Stimulated activated CD4-positive, alpha-beta T cell treated with anti-CD3 and anti-CD28 coated beads, TNF-alpha, amount 100 ng/mL, for 48 hours (primary cell): Measurements from ENCODE around the gene GSG1.

Source experiments
- DNase-seq, 3 donors: peaks; one replicate each; pipeline ENCODE4 v3.0.0-alpha.2; 2020; ENCODE audit warnings: low read depth in 3 of 3

The GSG1 gene

DNA sequence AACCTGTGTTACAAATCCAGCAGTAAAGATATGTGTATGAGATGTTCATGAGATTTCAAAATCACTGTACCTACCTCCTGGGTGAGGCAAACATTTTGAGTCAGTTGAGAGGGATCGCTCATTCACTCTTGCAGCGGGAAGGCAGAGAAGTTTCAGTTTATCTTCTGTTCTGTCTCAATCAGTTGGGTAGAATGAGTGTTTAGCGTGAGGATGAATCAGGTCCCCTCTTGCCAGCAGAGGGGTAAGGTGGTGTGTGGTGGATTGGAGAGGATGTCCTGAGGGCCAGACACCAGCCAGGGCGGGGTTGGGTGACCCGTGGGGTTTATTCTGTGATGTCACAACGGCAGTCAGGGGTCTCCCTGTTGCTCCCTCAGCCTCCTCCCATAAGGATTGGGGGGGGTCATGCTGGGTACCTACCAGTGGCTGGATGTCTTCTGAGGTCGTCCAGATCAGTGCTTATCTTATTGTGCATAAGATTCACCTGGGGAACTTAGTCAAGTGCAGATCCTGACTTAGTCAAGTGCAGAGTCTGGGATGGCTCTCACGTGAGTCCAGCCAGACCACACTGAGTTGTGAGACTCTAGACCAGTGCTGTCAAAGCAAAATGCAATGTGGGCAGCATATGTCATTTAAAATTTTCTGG is at the start of gene GSG1:
GSG1 (minus strand) TSS at position 277 of the 643 bp plus-strand sequence; CDS start at position 122, 155 bp downstream.
- peak in 2 of 3 donors; percentile 20 to 42 for DNase-seq

GRCh38 chr12:13153180-13153579 is 49.7 kb upstream of the GSG1 start:
- no peak for DNase-seq

DNA sequence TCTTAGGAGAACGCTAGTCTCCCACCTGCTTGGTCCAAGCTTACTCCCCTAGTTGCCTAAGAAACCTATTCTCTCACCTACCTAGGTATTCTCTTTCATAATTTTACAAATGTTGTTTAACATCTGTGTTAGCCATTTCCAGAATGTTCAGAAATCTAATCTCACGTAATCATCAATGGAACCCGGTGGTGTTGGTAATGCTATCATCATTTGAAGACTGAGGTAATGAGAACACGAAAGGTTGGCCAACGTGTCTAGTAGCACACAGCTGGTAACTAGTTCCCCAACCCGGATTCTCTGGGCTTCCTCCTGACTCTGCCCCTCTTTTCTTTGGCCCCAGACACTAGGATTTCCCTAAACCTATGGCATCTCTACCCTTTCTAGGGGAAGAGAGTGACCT is 49.3 kb upstream of the GSG1 start:
- no peak for DNase-seq

DNA sequence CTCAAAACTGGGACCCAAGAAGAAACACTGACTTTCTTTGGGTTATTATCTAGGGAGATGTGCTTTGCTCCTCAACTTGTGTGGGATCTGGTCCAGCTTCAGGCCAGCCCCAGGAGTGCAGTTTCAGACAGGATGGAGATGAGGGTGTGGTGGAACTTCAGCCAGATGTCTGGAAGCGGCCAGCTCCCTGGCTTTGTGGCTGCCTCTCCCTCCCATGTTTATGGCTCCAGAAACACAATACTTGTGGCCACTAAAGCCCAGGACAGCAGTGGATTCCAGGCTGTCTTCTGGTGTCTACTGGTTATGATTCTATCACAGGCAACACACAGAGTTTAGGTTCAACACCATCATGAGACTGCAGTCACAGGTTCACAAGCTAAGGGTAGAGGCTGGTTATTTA is 48.8 kb upstream of the GSG1 start:
- no peak for DNase-seq

GRCh38 chr12:13149411-13149810 is 45.9 kb upstream of the GSG1 start:
- DNase-seq: no peak

DNA sequence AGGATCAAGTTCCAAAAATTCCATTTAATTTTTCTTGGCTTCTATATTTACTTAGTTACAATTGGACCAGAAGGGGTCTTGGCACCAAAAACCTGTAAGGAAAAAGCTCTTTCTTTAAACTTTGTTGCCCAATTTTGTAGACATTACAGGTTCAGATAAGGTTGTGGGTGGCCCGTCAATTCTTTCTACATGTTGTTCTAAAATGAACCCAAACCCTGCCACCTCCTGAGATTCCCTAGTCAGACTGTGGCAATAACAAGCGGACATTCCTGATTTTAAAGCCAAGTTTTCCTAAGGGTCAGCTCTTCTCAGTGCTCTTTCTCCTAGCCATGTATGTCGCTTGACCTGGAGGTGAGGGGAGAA is 45.0 kb upstream of the GSG1 start:
- no peak for DNase-seq

- DNase-seq: no peak
Measured at GRCh38 chr12:13147688-13148484, 44.4 kb upstream of the GSG1 start.

- no peak for DNase-seq
Measured at GRCh38 chr12:13146336-13146938, 43.0 kb upstream of the GSG1 start.

DNA sequence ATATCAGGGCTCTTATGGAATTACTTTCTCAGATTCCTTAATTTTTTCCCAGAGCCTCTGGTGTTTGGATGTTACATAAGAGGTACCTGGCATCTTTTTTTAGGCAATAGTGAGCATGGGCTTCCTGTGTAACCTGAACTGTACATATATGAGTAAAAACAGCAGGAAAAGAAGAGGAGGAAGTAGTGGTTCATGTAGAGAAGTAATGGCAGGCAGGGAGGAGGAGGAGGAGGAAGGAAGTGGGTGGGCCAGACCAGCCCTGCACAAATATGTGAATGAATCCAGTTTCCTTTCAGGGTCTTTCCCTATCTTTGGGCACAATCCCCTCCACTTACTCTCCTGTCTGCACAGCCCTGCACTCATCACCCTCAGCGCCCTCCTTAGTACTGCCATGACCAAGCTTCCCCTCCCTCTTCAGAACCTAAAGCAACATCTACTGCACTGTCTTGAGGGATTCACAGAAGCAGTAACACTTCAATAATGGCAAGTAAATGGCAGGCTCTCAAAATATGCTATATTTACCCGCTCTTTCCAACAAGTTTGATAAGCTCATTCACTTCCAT is 40.9 kb upstream of the GSG1 start:
- DNase-seq: no peak

DNA sequence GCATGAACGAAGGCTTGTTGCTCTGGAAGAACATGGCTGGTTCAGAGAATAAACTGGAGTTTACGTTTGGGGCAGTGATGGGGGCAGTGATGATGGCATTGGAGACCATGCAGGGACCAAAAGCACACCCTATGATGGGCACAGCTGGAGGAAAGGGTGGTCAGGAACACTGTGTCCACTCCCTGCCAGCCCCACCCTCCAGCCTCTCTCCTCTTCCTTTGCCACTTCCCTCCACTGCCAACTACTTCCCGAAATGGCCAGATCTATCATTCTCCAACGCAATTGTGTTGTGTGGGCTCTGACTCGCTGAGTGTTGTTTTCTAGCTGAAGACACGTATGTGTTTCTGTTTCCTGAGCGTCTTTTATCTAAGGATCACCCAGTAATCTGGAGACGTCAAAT is 39.3 kb upstream of the GSG1 start:
- DNase-seq: no peak

GRCh38 chr12:13141686-13142085 is 38.2 kb upstream of the GSG1 start:
- DNase-seq: no peak

DNA sequence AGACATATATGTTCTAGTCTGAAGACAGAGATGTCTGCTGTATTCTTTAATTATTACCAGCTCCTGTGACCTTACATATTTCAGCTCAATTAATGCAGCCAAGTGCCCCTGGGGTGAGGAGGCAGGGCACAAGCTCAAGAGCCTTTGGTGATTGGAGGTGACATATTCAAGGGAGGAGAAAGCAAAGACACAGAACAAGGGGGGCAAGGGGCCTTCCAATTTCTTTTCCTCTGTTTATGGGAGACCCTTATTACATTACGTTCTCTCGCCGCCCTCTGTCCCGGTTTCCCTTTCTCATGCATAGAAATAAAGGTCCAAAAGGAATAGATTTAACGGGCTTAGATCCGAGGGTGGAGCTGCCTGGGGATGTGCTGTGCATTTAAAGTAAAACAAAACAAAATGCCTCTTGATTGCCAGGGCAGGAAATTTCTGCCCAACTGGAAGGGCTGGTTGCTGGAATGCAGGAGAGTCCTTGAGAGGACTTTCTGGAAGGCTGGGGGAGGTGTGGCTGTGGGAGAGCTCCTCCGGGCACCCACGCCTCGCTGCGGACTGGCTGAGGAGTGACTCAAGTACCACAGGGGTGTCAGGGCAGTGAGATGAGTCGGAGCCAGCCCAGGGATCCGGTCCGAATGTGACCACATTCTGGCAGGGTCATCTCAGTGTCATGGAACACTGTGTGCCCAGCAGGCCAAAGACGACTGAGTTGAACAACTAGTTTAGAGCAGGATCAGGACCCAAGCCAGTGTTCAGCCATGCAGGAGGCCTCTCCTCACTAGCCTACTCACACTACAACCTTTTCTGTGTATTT is 32.1 kb upstream of the GSG1 start:
- no peak for DNase-seq

- DNase-seq: no peak
Measured at GRCh38 chr12:13133886-13134285, 30.4 kb upstream of the GSG1 start.

GRCh38 chr12:13130981-13131380 is 27.5 kb upstream of the GSG1 start:
- no peak for DNase-seq

GRCh38 chr12:13128291-13128965 is 25.0 kb upstream of the GSG1 start:
- no peak for DNase-seq

- no peak for DNase-seq
Measured at GRCh38 chr12:13127444-13127843, 24.0 kb upstream of the GSG1 start.

DNA sequence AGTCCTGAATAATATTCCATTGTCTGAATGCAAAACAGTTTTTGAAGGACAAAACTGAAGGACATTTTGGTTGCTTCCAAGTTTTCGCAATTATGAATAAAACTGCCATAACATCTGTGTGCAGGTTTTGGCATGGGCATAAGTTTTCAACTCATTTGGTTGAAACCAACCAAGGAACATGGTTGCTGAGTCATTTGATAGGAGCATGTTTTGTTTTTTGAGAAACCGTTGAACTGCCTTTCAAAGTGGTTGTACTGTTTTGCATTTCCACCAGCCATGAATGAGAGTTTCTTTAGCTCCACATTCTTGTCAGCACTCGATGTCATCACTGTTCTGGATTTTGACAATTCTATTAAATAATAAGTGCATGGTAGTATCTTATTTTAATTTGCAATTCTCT is 23.0 kb upstream of the GSG1 start:
- no peak for DNase-seq

- DNase-seq: no peak
Measured at GRCh38 chr12:13125996-13126395, 22.5 kb upstream of the GSG1 start.

DNA sequence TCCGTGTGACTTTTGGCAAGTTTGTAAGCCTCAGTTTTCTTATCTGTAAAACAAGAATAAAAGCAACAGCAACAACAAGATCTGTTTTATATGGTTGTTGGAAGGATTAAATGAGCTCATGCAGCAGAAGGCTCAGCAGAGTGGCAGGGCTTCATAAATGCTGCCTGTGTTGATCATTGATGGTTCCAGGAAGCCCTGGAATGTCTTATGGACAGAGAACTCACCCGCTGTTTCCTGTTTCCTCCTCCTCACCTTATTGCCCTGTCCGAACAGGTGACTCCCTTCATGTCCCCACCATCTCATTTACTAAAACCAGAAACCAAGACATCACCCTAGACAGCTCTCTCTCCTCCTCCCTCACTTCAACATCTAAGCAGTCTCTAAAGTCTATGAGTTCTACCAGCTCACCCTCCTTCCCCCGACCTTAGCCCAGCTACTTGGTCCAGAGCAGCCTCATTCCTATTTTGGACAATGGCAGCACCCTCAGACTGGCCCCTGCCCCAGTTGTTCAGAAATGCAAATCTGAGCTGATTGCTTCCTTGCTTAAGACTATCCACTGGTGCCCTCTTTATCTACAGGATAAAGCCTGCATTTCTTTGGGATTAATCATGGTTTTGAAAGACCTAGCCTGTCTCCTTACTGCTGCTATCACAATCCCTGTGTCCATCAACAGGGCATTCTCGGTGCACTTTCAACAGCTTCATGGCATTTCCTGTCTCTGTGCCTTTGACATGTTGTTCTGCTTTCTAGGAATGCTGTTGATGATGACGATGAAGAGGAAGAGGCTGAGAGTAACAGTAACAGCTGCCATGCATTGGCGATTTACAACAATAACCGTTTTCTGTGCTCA is 21.4 kb upstream of the GSG1 start:
- DNase-seq: no peak

DNA sequence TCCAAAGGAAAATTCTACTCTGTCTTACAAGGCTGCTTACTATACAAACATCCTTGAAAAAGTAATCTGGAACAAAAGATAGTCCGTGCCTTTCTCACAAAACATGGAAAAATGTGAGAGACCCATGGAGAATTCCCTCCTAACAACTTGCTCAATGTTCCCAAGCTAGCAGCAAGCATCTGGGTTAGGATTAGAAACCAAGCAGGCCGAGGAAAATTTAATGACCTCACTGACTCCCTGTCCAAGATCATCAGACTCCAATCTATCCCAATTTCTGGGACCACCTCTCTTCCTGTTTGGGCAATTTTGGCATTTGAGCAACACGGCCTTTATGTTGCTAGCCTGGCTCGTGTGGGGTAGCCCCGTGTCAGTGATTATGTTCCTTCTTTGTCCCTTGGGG is 18.1 kb upstream of the GSG1 start:
- no peak for DNase-seq
